GM21423 (cell line): Measurements from ENCODE around the gene POLA1.
"Not testable (repeated sequence)": the region's sequence is repeated elsewhere in the genome, so short reads cannot be mapped to it uniquely, and the experiment has no call there.

Source experiments
- ATAC-seq: cut with Tn5 transposase; IDR thresholded peaks from one replicate; pipeline ENCODE4 v1.9.1; 2021; ENCODE audit warnings: mild to moderate bottlenecking, moderate library complexity; ENCODE audit not compliant: unreplicated experiment

POLA1 gene

DNA sequence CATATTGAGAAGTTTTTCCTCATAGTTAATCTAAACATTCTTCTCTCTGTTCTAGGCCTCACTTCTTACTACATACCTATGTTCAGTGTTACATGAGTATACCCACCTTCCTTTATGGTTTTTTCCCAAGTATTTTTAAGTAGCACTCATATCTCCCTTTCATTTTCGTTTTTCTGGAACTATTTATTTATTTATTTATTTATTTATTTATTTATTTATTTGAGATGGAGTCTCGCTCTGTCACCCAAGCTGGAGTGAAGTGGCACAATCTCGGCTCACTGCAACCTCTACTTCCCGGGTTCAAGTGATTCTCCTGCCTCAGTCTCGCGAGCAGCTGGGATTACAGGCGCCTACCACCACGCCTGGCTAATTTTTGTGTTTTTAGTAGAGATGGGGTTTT, 170.1 kb downstream of the POLA1 start:
- ATAC-seq = not testable (repeated sequence)

- ATAC-seq = no peak
Observed at GRCh38 chrX:24870143-24870542, 176.4 kb downstream of the POLA1 start.

- ATAC-seq = no peak
Observed at GRCh38 chrX:24874604-24875247, 181.0 kb downstream of the POLA1 start.

DNA sequence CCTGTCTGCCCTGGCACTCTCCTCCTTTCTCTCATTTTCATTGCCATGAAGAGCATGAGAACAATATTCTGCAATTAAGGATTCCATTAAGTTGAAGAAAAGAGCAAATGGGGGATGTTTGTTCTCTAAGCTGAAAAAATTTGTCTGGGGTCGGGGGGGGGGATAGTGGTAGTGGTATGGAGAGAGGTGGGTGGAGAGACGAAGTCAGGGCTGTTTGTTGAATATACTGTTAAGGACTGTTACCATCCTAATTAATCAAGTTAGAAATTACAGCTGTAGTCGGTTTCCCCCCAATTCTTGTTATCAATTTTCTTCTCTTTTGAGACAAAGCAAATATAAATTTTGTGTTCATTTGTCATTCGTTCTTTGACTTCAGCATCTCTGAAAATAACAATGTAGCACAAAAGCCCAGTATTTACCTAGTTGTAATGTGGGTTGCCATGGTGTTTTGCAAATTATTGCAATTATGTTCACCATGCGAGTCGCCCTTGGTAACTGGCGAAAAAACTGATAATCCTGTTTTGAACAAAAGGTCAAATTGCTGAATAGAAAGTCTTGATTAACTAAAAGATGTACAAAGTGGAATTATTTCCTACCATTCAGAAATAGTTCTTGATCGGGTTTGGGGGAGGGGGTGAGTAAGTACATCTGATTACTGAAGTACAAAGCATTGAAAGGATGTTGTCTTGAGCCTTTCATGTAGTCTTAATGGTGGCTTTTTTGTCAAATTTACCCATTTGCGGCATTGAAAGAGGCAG, 183.0 kb downstream of the POLA1 start:
- ATAC-seq = no peak

GRCh38 chrX:24877288-24877664, 183.6 kb downstream of the POLA1 start:
- no peak for ATAC-seq

DNA sequence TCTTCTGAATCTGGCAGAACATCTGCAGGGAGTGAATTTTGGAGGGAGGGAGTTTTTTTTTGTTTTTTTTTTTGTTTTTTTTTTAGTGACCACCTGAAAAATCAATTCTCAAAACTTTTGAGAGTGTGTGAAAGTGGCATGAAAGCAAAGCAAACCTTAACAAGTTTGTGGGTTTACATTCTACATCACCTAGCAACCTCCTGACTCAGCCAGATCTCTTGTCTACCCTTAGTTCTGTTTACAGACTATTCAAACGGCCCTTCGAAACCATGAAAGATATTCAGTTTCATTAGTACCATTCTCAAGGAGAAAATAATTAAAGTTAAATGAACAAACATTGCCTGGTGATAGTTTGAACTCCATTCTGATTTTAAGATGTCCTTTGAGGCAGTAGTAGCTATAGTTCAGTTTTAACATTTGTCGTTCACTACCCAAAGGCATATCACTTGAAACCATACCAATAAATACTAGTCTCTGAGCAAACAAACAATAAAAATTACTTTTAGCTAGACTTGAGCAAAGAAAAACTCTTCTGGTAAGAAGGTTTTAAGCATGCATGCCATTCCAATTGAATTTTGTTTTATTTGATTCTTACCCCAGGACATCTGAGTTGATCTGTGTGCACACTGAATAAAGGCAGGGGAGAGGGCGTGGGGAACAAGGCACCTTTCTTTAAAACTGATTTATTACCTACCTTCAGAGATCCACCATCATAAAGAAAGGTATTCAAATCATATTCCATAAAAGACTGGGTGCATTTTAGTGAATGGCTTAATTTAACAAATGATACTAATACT, 184.3 kb downstream of the POLA1 start:
- ATAC-seq = no peak

GRCh38 chrX:24879679-24880078, 186.0 kb downstream of the POLA1 start:
- no peak for ATAC-seq

GRCh38 chrX:24886916-24887315, 193.2 kb downstream of the POLA1 start:
- no peak for ATAC-seq

DNA sequence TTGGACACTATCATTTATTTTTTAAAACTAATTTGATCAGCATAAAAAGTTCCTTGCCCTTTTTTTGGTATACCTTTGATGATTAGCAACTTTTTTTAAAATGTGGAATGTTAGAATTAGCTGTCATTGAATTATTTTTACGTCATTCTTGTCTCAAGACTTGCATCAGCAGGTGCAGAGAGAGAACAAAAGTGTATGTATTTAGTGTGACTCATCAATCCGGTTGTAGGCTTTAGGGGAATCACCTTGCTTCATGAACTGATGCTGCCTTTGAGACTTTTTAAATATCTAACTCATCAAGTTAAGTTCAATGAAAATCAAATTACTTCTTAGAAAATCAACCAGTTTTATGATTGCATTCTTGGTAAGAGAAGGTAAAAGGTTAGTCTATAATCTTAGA, 197.0 kb downstream of the POLA1 start:
- no peak for ATAC-seq

GRCh38 chrX:24899391-24899790, 205.7 kb downstream of the POLA1 start:
- ATAC-seq = no peak

DNA sequence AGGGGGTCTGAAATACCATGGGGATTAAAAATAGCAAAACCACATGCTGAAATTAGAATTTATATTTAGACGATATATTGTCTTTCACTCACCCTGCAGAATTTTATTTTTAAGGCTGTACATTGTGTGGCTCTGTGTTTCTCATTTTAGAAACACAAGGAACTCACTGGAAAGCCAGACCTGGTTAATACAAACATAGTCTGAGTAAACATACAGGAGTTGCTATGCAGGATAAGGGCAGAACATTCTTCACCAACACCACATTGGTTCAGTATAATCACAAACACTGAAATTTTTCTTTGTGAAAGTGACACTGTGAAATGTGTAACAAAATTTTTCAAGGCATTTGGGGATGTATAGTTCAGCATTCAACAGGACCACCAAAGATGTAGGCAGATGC, 206.5 kb downstream of the POLA1 start:
- no peak for ATAC-seq

DNA sequence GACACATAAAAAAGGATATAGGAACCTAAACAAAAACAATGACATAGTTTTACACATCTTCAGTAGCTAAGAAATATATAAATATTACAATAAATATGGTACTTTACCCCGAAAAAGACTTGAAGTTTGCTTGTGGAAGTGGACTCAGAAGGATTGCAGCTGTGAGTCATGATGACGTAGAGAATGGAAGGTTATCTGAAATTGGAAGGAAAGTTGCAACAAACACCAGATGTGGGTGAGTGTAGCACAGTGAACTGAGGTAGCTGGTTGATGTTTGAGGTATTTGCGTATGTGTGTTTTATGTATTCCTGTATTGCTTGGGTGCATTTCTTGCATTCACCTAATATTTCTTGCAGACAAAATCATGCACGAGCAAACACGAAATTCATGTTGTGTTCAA, 209.1 kb downstream of the POLA1 start:
- no peak for ATAC-seq

GRCh38 chrX:24918715-24919114, 225.0 kb downstream of the POLA1 start:
- ATAC-seq = no peak

DNA sequence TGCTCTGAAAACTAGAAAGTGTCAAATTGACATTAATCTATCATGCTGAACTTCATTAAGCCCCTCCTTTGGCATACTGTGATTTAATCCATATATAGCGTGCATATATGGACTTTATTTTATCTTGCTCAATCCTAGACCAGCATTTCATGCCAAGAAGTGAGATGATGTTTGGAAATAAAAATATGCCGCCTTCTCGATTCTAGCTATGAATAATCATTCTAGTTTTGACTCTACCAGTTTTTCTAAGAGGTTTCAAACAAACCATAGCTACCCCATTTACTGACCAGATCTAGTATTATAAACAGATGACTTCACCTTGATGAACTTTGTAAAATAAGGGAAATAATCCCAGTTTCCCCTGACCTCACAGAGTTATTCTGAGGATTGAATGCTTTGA, 227.1 kb downstream of the POLA1 start:
- no peak for ATAC-seq

DNA sequence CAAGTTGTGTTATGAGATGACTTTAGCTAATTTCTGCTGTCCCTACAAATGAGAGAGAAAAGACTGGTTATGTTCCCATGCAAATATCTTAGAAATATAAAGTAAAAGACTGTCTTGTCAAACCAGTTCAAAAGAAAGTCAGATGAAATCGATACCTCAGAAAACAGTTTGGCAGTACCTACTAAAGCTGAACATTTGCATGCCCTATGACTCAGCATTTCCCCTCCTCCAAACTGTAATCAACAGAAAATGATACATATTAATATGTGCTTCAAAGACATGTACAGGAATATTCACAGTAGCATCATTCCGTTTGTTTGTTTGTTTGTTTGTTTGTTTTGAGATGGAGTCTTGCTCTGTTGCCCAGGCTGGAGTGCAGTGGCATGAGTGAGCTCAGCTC, 231.7 kb downstream of the POLA1 start:
- ATAC-seq = no peak

DNA sequence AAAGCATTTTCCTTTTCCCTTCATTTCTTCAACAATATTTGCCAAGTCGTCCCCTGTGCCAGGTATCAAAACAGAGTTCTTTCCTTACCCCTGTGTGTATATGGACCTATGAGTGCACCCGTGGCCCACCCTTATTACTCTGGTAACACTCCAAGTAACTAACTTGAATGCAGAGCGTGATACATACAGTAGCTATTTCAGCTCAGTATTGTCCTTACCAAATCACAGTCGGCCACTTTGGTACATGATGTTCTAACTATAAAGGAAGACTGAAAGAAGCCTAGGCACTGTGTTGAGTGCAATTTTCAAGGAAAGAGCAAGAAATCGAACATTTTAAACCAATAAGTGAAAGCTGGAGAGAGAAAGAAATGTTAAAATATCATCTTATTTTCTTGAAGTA, 233.7 kb downstream of the POLA1 start:
- ATAC-seq = no peak

GRCh38 chrX:24928114-24928513, 234.4 kb downstream of the POLA1 start:
- ATAC-seq = no peak

- ATAC-seq = no peak
Observed at GRCh38 chrX:24934279-24934678, 240.6 kb downstream of the POLA1 start.

- ATAC-seq = no peak
Observed at GRCh38 chrX:24945009-24945408, 251.3 kb downstream of the POLA1 start.

DNA sequence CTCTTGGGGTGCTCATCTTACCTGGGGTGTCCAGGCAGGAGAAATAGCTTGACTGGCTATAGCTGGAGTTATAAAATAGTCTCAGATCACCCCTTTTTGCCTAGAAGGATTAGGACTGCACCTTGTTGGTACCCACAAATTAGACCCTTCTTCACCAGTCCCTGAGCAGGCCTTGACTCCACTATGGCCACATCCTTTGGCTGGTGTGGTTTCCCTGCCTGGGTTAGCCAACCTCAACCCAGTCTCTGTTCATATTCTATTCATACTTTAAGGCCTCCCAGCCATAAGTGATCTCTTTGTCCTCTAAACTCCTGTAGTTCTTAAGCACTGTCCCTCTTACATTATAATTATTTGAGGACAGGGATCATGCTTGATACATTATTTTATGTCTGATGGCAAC, 252.7 kb downstream of the POLA1 start:
- no peak for ATAC-seq

- no peak for ATAC-seq
Observed at GRCh38 chrX:24954732-24955131, 261.0 kb downstream of the POLA1 start.

DNA sequence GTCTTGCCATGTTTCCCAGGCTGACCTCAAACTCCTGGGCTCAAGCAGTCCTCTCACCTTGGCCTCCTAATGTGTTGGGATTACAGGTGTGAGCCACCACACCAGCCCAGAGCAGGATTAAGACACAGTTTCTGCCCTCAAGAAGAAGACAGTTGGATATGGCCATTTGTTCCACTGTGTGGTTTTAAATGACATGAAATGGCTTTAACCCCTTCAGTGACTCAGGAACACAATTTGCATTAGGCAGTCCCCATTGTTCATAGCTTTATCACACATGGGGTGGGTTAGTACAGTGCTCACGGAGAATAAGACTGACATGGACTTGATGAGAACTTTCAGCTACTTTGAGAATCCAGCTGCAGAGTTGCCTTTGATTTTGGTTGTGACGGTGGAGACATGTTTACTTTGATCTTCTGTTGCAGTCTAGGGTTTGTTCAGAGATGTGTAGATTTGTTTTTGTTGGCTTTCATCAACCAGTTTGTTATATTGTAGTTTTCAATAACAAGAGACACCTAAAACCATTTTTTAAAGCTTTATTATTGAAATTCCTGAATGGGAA, 261.7 kb downstream of the POLA1 start:
- ATAC-seq = no peak
